ENCODE data around the gene BSG. TPM values are rescaled to one million over a fixed set of nuclear protein-coding genes. Genes with fewer than 3 reads are reported as not detected.

BSG gene
- total and polyA plus RNA-seq, 2 donors (not counting 1 experiment from before 2014, with no cell fraction given), result 246 to 325 TPM

DNA sequence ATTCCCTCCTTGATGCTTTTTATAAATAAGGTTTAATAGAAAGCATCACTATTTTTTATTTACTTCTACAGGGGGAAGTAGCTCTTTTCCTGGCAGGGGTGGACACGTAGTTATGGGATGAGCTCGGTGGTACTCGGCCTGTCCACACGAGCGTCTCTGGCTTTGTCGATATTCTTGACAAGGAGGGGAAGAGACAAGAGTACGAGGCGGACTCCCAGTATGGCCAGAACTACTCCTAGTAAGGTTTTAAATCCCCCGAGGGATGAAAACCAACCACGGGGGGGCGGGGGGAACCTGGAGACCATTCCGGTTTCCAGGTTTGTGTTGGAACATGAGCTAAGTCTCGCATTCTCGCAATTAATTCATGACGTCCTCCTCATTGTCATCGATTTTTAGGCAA lies 5.6 kb upstream of the BSG start:
- Histone ChIP-seq H4K20me1 (ENCODE audit: control insufficient read depth, extremely low read depth, insufficient read depth, low read length) (no peaks in the 10 kb centered on the region), H3K36me3 (ENCODE audit: control insufficient read depth, insufficient read depth, low read length) (no peaks in the 10 kb centered on the region), H3K9ac (ENCODE audit: insufficient read depth, low read length) (no peak overlapping the region), H3K27me3 (ENCODE audit: control insufficient read depth, insufficient read depth, low read length) (no peaks in the 10 kb centered on the region), H3K9me3 (ENCODE audit: control insufficient read depth, insufficient read depth, low read depth, low read length) (no peaks in the 10 kb centered on the region), H3K27ac (ENCODE audit: insufficient read depth, low read length) (no peak overlapping the region), H2AFZ (ENCODE audit: low read length) (no peak overlapping the region), H3K79me2 (ENCODE audit: control insufficient read depth, insufficient read depth, low read length) (no peaks in the 10 kb centered on the region), H3K4me2 (ENCODE audit: extremely low read depth, insufficient read depth, low read length) (no peak overlapping the region), H3K4me1 (ENCODE audit: control insufficient read depth, extremely low read depth, insufficient read depth, low read length) (peaks cover 6% of the 10 kb centered on the region), H3K4me3 (replicated peaks in 1 of 4; ENCODE audit: control extremely low read depth in 1 of 4, insufficient read depth in 1 of 4, low read depth in 3 of 4, low read length in 4 of 4) (no peak overlapping the region)
- DNase-seq (ENCODE audit: low read depth in 2 of 2), result no peak
- no peak for TF ChIP-seq CTCF (conservative IDR thresholded peaks at IDR 0.05 in 1 of 2, IDR thresholded peaks at IDR 0.05 in 1 of 2; ENCODE audit: low read depth in 1 of 2, low read length in 2 of 2)
- no peak for TF ChIP-seq EZH2 (IDR thresholded peaks at IDR 0.05; ENCODE audit: low read length, missing control alignments)

GRCh38 chr19:567296-567900 lies 5.0 kb upstream of the BSG start:
- no peak for DNase-seq (ENCODE audit: low read depth in 2 of 2)
- Histone ChIP-seq H3K27me3 (ENCODE audit: control insufficient read depth, insufficient read depth, low read length) (no peaks in the 10 kb centered on the region), H3K9ac (ENCODE audit: insufficient read depth, low read length) (no peak overlapping the region), H3K9me3 (ENCODE audit: control insufficient read depth, insufficient read depth, low read depth, low read length) (no peaks in the 10 kb centered on the region), H3K4me2 (ENCODE audit: extremely low read depth, insufficient read depth, low read length) (no peak overlapping the region), H3K4me3 (replicated peaks in 1 of 4; ENCODE audit: control extremely low read depth in 1 of 4, insufficient read depth in 1 of 4, low read depth in 3 of 4, low read length in 4 of 4) (no peak overlapping the region), H3K79me2 (ENCODE audit: control insufficient read depth, insufficient read depth, low read length) (no peaks in the 10 kb centered on the region), H4K20me1 (ENCODE audit: control insufficient read depth, extremely low read depth, insufficient read depth, low read length) (no peaks in the 10 kb centered on the region), H2AFZ (ENCODE audit: low read length) (no peak overlapping the region), H3K4me1 (ENCODE audit: control insufficient read depth, extremely low read depth, insufficient read depth, low read length) (peaks cover 6% of the 10 kb centered on the region), H3K36me3 (ENCODE audit: control insufficient read depth, insufficient read depth, low read length) (no peaks in the 10 kb centered on the region), H3K27ac (ENCODE audit: insufficient read depth, low read length) (no peak overlapping the region)
- TF ChIP-seq CTCF (conservative IDR thresholded peaks at IDR 0.05 in 1 of 2, IDR thresholded peaks at IDR 0.05 in 1 of 2; ENCODE audit: low read depth in 1 of 2, low read length in 2 of 2) (no peak), EZH2 (IDR thresholded peaks at IDR 0.05; ENCODE audit: low read length, missing control alignments) (no peak)

DNA sequence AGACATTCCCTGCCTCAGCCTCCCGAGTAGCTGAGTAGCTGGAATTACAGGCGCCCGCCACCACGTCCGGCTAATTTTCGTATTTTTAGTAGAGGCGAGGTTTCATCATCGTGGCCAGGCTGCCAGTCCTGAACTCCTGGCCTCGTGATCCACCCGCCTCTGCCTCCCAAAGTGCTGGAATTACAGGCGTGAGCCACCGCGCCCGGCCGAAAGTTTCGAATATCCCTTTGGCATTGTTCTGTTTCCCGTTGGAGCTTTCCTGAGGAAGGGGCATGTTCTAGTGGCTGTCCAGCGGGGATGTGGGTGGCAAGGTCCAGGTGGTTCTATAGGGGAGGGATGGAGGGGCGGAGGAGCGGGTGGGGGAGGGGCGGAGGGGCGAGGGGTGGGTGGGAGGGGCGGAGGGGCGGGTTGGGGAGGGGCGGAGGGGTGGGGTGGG lies 2.1 kb upstream of the BSG start:
- no peak overlapping the region for H3K9ac ChIP-seq (ENCODE audit: insufficient read depth, low read length)
- no peak overlapping the region for H3K27ac ChIP-seq (ENCODE audit: insufficient read depth, low read length)
- no peak overlapping the region for H3K4me2 ChIP-seq (ENCODE audit: extremely low read depth, insufficient read depth, low read length)
- H3K9me3 ChIP-seq (ENCODE audit: control insufficient read depth, insufficient read depth, low read depth, low read length), result no peaks in the 10 kb centered on the region
- H3K79me2 ChIP-seq (ENCODE audit: control insufficient read depth, insufficient read depth, low read length), result peaks cover 25% of the 10 kb centered on the region
- no peaks in the 10 kb centered on the region for H3K36me3 ChIP-seq (ENCODE audit: control insufficient read depth, insufficient read depth, low read length)
- no peaks in the 10 kb centered on the region for H3K27me3 ChIP-seq (ENCODE audit: control insufficient read depth, insufficient read depth, low read length)
- TF ChIP-seq EZH2 (IDR thresholded peaks at IDR 0.05; ENCODE audit: low read length, missing control alignments) (no peak), CTCF (conservative IDR thresholded peaks at IDR 0.05 in 1 of 2, IDR thresholded peaks at IDR 0.05 in 1 of 2; ENCODE audit: low read depth in 1 of 2, low read length in 2 of 2) (no peak)
- no peak for DNase-seq (ENCODE audit: low read depth in 2 of 2)
- no peak overlapping the region for H2AFZ ChIP-seq (ENCODE audit: low read length)
- H3K4me1 ChIP-seq (ENCODE audit: control insufficient read depth, extremely low read depth, insufficient read depth, low read length), result peaks cover 11% of the 10 kb centered on the region
- H3K4me3 ChIP-seq (replicated peaks in 1 of 4; ENCODE audit: control extremely low read depth in 1 of 4, insufficient read depth in 1 of 4, low read depth in 3 of 4, low read length in 4 of 4), result no peak overlapping the region
- no peaks in the 10 kb centered on the region for H4K20me1 ChIP-seq (ENCODE audit: control insufficient read depth, extremely low read depth, insufficient read depth, low read length)
